Measurements from ENCODE around the gene OR10A3.

Gene OR10A3

DNA sequence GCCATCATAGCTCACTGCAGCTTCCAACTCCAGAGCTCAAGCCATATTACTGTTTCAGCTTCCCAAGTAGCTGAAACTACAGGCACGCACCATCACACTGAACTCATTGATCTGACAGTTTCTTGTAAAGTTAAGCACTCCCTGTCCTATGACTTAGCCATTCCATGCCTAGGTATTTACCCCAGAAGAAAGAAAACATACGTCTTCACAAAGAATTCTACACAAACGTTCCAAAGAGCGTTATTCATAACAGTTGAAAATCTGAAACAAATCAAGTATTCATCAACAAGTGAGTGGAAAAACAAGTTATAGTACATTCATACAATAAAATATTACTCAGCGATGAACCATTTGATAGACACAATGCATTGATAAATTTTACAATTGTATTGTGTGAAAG lies 31.5 kb upstream of the OR10A3 start:
- no peak overlapping the region for H3K14ac ChIP-seq (ENCODE audit: low read length)
- no peak overlapping the region for H4K12ac ChIP-seq (ENCODE audit: low read depth, low read length)
- H3K27me3 ChIP-seq (ENCODE audit: insufficient read depth, low read length), result no peaks in the 10 kb centered on the region
- peak overlapping the region; percentile 41 for H2AFZ ChIP-seq (ENCODE audit: insufficient read depth, low read length, poor library complexity)
- no peak overlapping the region for H2AK5ac ChIP-seq (ENCODE audit: low read length)
- H2BK120ac ChIP-seq (ENCODE audit: insufficient read depth, low read length, poor library complexity), result no peak overlapping the region
- no peak overlapping the region for H3K27ac ChIP-seq (ENCODE audit: low read depth, low read length)
- H3K79me2 ChIP-seq (ENCODE audit: control insufficient read depth, insufficient read depth, low read length, poor library complexity), result no peaks in the 10 kb centered on the region
- WGBS (ENCODE audit: extremely low coverage, insufficient coverage, insufficient read length), result no CpG with 5 or more reads among the region's 5 CpGs
- no peaks in the 10 kb centered on the region for H3K36me3 ChIP-seq (ENCODE audit: control insufficient read depth in 1 of 2, insufficient read depth in 2 of 2, low read length in 2 of 2)
- H3K9ac ChIP-seq (ENCODE audit: low read length), result no peak overlapping the region
- no peak overlapping the region for H3K18ac ChIP-seq (ENCODE audit: low read length)
- no peak overlapping the region for H3K4me3 ChIP-seq (ENCODE audit: low read depth, low read length)
- no peak overlapping the region for H4K8ac ChIP-seq (ENCODE audit: low read depth, low read length)
- DNase-seq, result peak in 1 of 2 donors; percentile 64
- H3K4ac ChIP-seq (ENCODE audit: low read depth, low read length), result no peak overlapping the region
- H3K9me3 ChIP-seq (ENCODE audit: insufficient read depth, low read depth, low read length), result no peaks in the 10 kb centered on the region
- no peak overlapping the region for H3K23ac ChIP-seq (ENCODE audit: low read length)
- no peak overlapping the region for H3K4me2 ChIP-seq (ENCODE audit: low read length)
- no peak overlapping the region for H4K91ac ChIP-seq (ENCODE audit: low read depth, low read length)
- H2BK12ac ChIP-seq (ENCODE audit: low read length), result no peak overlapping the region
- H3K4me1 ChIP-seq (ENCODE audit: control insufficient read depth in 1 of 2, insufficient read depth in 2 of 2, low read length in 2 of 2), result peaks cover 8 to 12% of the 10 kb centered on the region in 2 experiments
- H2BK5ac ChIP-seq (ENCODE audit: low read depth, low read length, poor library complexity), result no peak overlapping the region
- H3K79me1 ChIP-seq (ENCODE audit: low read length), result peaks cover 4% of the 10 kb centered on the region

DNA sequence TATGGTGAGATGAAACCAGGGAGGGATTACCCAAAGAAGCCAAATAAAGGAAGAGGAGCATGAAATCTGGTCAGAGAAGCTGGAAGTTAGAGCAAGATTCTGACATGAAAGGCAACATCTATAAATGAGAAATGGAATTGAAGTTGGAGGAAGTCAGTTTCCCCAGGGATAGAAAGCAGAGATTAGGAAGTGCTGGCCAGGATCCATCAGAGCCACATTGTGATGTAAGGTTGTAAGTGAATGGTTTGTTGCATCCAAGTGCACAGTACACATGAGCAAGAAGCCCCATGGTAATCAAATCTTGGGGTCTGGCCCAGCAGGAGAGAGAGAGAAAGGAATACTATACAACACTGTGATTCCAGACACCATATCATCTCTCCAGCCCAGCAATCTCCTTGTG lies 30.3 kb upstream of the OR10A3 start:
- H3K79me2 ChIP-seq (ENCODE audit: control insufficient read depth, insufficient read depth, low read length, poor library complexity), result no peaks in the 10 kb centered on the region
- no peak overlapping the region for H4K91ac ChIP-seq (ENCODE audit: low read depth, low read length)
- no peak overlapping the region for H3K27ac ChIP-seq (ENCODE audit: low read depth, low read length)
- H3K14ac ChIP-seq (ENCODE audit: low read length), result no peak overlapping the region
- no peaks in the 10 kb centered on the region for H3K27me3 ChIP-seq (ENCODE audit: insufficient read depth, low read length)
- no peak overlapping the region for H4K12ac ChIP-seq (ENCODE audit: low read depth, low read length)
- H3K4me2 ChIP-seq (ENCODE audit: low read length), result no peak overlapping the region
- H3K4me1 ChIP-seq (ENCODE audit: control insufficient read depth in 1 of 2, insufficient read depth in 2 of 2, low read length in 2 of 2), result peaks cover 14 to 20% of the 10 kb centered on the region in 2 experiments
- no peak overlapping the region for H3K23ac ChIP-seq (ENCODE audit: low read length)
- H2BK12ac ChIP-seq (ENCODE audit: low read length), result no peak overlapping the region
- no peak overlapping the region for H3K18ac ChIP-seq (ENCODE audit: low read length)
- peaks cover 9% of the 10 kb centered on the region for H3K79me1 ChIP-seq (ENCODE audit: low read length)
- H2AK5ac ChIP-seq (ENCODE audit: low read length), result peak overlapping the region; percentile 71
- H3K9ac ChIP-seq (ENCODE audit: low read length), result no peak overlapping the region
- no peak for DNase-seq
- H2AFZ ChIP-seq (ENCODE audit: insufficient read depth, low read length, poor library complexity), result no peak overlapping the region
- no peak overlapping the region for H4K8ac ChIP-seq (ENCODE audit: low read depth, low read length)
- no peaks in the 10 kb centered on the region for H3K9me3 ChIP-seq (ENCODE audit: insufficient read depth, low read depth, low read length)
- no peaks in the 10 kb centered on the region for H3K36me3 ChIP-seq (ENCODE audit: control insufficient read depth in 1 of 2, insufficient read depth in 2 of 2, low read length in 2 of 2)
- no peak overlapping the region for H3K4ac ChIP-seq (ENCODE audit: low read depth, low read length)
- H2BK5ac ChIP-seq (ENCODE audit: low read depth, low read length, poor library complexity), result no peak overlapping the region
- no peak overlapping the region for H2BK120ac ChIP-seq (ENCODE audit: insufficient read depth, low read length, poor library complexity)
- no peak overlapping the region for H3K4me3 ChIP-seq (ENCODE audit: low read depth, low read length)

DNA sequence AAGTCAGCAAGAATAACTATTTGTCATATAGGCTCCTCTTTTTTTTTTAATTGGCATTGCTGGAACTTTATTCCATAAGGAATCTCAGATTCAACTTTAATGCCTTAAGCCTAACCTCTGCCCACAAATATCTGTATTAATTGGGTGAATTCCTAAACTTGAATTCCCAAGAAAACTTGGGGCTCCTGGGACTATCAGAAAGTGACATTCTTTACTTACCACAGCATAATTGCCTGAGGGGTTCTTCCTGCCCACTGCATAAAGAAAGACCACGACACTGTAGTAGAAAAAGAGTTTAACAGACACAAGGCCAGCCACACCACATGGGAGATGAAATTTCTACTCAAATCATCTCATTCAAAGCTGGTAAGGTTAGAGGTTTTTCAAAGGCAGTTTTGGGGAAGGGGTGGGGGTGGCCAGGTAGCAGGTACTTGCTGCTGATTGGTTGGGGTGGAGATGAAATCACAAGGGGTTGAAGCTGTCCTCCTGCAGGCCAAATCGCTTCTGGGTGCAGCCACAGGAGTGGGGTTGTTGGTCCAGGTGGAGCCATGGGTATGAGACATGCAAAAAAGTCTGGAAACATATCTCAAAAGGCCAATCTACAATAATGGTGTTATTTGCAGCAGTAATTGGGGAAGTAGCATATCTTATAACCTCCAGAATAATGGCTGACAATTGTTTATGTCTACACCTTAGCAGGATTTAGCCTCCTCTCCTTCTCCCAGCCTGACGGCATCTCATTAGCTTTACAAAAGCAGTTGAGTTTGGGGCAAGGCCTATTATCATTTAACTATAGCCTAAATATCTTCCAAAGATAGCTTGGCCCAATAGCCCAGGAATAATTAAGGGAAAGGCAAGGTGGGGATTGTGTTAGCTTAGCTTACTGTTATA lies 28.5 kb upstream of the OR10A3 start:
- H3K9ac ChIP-seq (ENCODE audit: low read length), result no peak overlapping the region
- H3K14ac ChIP-seq (ENCODE audit: low read length), result no peak overlapping the region
- H3K4me3 ChIP-seq (ENCODE audit: low read depth, low read length), result no peak overlapping the region
- no peak overlapping the region for H3K27ac ChIP-seq (ENCODE audit: low read depth, low read length)
- H4K8ac ChIP-seq (ENCODE audit: low read depth, low read length), result no peak overlapping the region
- H2AK5ac ChIP-seq (ENCODE audit: low read length), result no peak overlapping the region
- H3K79me1 ChIP-seq (ENCODE audit: low read length), result peaks cover 13% of the 10 kb centered on the region
- no CpG with 5 or more reads among the region's 3 CpGs for WGBS (ENCODE audit: extremely low coverage, insufficient coverage, insufficient read length)
- no peaks in the 10 kb centered on the region for H3K27me3 ChIP-seq (ENCODE audit: insufficient read depth, low read length)
- H2AFZ ChIP-seq (ENCODE audit: insufficient read depth, low read length, poor library complexity), result peak overlapping the region; percentile 17
- peak overlapping the region; percentile 36 for H2BK120ac ChIP-seq (ENCODE audit: insufficient read depth, low read length, poor library complexity)
- H3K36me3 ChIP-seq (ENCODE audit: control insufficient read depth in 1 of 2, insufficient read depth in 2 of 2, low read length in 2 of 2), result no peaks in the 10 kb centered on the region
- no peak overlapping the region for H2BK5ac ChIP-seq (ENCODE audit: low read depth, low read length, poor library complexity)
- peak overlapping the region; percentile 59 for H4K91ac ChIP-seq (ENCODE audit: low read depth, low read length)
- no peak overlapping the region for H4K12ac ChIP-seq (ENCODE audit: low read depth, low read length)
- H3K18ac ChIP-seq (ENCODE audit: low read length), result peak overlapping the region; percentile 72
- no peaks in the 10 kb centered on the region for H3K79me2 ChIP-seq (ENCODE audit: control insufficient read depth, insufficient read depth, low read length, poor library complexity)
- no peaks in the 10 kb centered on the region for H3K9me3 ChIP-seq (ENCODE audit: insufficient read depth, low read depth, low read length)
- H3K4me1 ChIP-seq (ENCODE audit: control insufficient read depth in 1 of 2, insufficient read depth in 2 of 2, low read length in 2 of 2), result peaks cover 22 to 29% of the 10 kb centered on the region in 2 experiments
- H3K4ac ChIP-seq (ENCODE audit: low read depth, low read length), result no peak overlapping the region
- no peak for DNase-seq
- no peak overlapping the region for H3K4me2 ChIP-seq (ENCODE audit: low read length)
- no peak overlapping the region for H3K23ac ChIP-seq (ENCODE audit: low read length)
- H2BK12ac ChIP-seq (ENCODE audit: low read length), result no peak overlapping the region

DNA sequence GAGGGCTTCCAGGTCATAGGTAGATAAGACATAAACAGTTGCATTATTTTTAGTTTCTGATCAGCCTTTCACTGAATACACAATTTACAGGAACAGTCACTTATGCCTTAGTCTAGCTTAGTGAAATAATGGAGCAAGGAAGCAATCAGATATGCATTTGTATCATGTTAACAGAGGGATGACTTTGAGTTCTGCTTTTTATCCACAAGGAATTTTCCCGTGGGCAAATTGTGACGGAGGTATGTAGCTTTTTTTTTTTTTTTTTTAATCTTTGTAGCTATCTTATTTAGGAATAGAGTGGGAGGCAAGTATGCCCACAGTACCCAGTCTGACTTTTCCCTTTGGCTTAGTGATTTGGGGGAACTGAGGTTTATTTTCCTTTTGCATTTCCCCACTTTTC lies 27.2 kb upstream of the OR10A3 start:
- peak overlapping the region; percentile 38 for H3K27ac ChIP-seq (ENCODE audit: low read depth, low read length)
- no peak overlapping the region for H4K12ac ChIP-seq (ENCODE audit: low read depth, low read length)
- H3K4ac ChIP-seq (ENCODE audit: low read depth, low read length), result no peak overlapping the region
- no peaks in the 10 kb centered on the region for H3K27me3 ChIP-seq (ENCODE audit: insufficient read depth, low read length)
- peak in 1 of 2 donors; percentile 34 for DNase-seq
- H3K36me3 ChIP-seq (ENCODE audit: control insufficient read depth in 1 of 2, insufficient read depth in 2 of 2, low read length in 2 of 2), result no peaks in the 10 kb centered on the region
- no peak overlapping the region for H3K4me2 ChIP-seq (ENCODE audit: low read length)
- H3K4me3 ChIP-seq (ENCODE audit: low read depth, low read length), result no peak overlapping the region
- H2AFZ ChIP-seq (ENCODE audit: insufficient read depth, low read length, poor library complexity), result no peak overlapping the region
- H4K91ac ChIP-seq (ENCODE audit: low read depth, low read length), result no peak overlapping the region
- no peak overlapping the region for H4K8ac ChIP-seq (ENCODE audit: low read depth, low read length)
- H2AK5ac ChIP-seq (ENCODE audit: low read length), result no peak overlapping the region
- no peaks in the 10 kb centered on the region for H3K9me3 ChIP-seq (ENCODE audit: insufficient read depth, low read depth, low read length)
- no peak overlapping the region for H3K14ac ChIP-seq (ENCODE audit: low read length)
- H3K79me1 ChIP-seq (ENCODE audit: low read length), result peaks cover 13% of the 10 kb centered on the region
- no CpG with 5 or more reads among the region's 2 CpGs for WGBS (ENCODE audit: extremely low coverage, insufficient coverage, insufficient read length)
- no peak overlapping the region for H2BK120ac ChIP-seq (ENCODE audit: insufficient read depth, low read length, poor library complexity)
- no peak overlapping the region for H3K23ac ChIP-seq (ENCODE audit: low read length)
- H3K79me2 ChIP-seq (ENCODE audit: control insufficient read depth, insufficient read depth, low read length, poor library complexity), result no peaks in the 10 kb centered on the region
- peaks cover 19 to 26% of the 10 kb centered on the region in 2 experiments for H3K4me1 ChIP-seq (ENCODE audit: control insufficient read depth in 1 of 2, insufficient read depth in 2 of 2, low read length in 2 of 2)
- H2BK5ac ChIP-seq (ENCODE audit: low read depth, low read length, poor library complexity), result no peak overlapping the region
- H2BK12ac ChIP-seq (ENCODE audit: low read length), result no peak overlapping the region
- no peak overlapping the region for H3K18ac ChIP-seq (ENCODE audit: low read length)
- no peak overlapping the region for H3K9ac ChIP-seq (ENCODE audit: low read length)
